ENCODE results near the gene PRPH. TPM values are rescaled to one million over a fixed set of nuclear protein-coding genes. Genes with fewer than 3 reads are reported as not detected.
A peak's percentile ranks its signal among the peaks of the same experiment; 100 is the strongest.

Gene PRPH
- total and polyA plus RNA-seq, 2 donors (not counting 1 experiment from before 2014, with no cell fraction given): not detected

GRCh38 chr12:49296836-49297694 is 2.1 kb downstream of the PRPH start:
- CTCF ChIA-PET: interaction anchor here (0.6 to 13.4 kb wide), 12 partner anchors 8 to 444 kb away, joined by 3 to 125 read pairs (median 4); partner anchors contain the start of genes DNAJC22, TMBIM6 and TROAP
- WGBS (ENCODE audit: insufficient coverage): 4% methylated on average over 72 of the region's 77 CpGs
- TF ChIP-seq CTCF (IDR thresholded peaks at IDR 0.05): peak; percentile 58
- TF ChIP-seq EZH2 (IDR thresholded peaks at IDR 0.05; ENCODE audit: borderline replicate concordance, insufficient read depth, low read depth, low read length, poor library complexity, severe bottlenecking): no peak
- DNase-seq: no peak
- H3K4me1 ChIP-seq (ENCODE audit: control insufficient read depth in 2 of 2, insufficient read depth in 2 of 2, low read length in 2 of 2): peaks cover 30 to 40% of the 10 kb centered on the region in 2 donors
- Mint-ChIP-seq H3K9me3 (ENCODE audit: insufficient read depth) (no peaks in the 10 kb centered on the region), H3K4me1 (peaks cover 27% of the 10 kb centered on the region), H3K27ac (no peak overlapping the region), H3K27me3 (peaks cover 49% of the 10 kb centered on the region), H3K4me3 (peak overlapping the region; percentile 79)
- POLR2A ChIA-PET: interaction anchor here (0.6 kb wide), 1 partner anchor 15 kb away, joined by 3 read pairs; no protein-coding TSS in a partner anchor
- peak overlapping the region; percentile 81 for H3K4me2 ChIP-seq (replicated peaks; ENCODE audit: low read depth, low read length, poor library complexity, severe bottlenecking)
- peak; percentile 57 for ATAC-seq (ENCODE audit: low read depth)
- H3K79me2 ChIP-seq (ENCODE audit: control insufficient read depth, insufficient read depth, low read length): no peaks in the 10 kb centered on the region
- peak overlapping the region in 4 of 5 experiments; percentile 22 to 42 (median 26) for H3K4me3 ChIP-seq (ENCODE audit: control extremely low read depth in 1 of 5, extremely low read depth in 1 of 5, insufficient read depth in 1 of 5, low read depth in 2 of 5, low read length in 4 of 5)
- no peaks in the 10 kb centered on the region for H3K36me3 ChIP-seq (replicated peaks in 1 of 2; ENCODE audit: control extremely low read depth in 1 of 2, control insufficient read depth in 1 of 2, extremely low read depth in 1 of 2, insufficient read depth in 2 of 2, low read length in 1 of 2)
- no peak overlapping the region for H3K27ac ChIP-seq (ENCODE audit: low read length in 2 of 2)
- peak overlapping the region; percentile 51 for H3K9ac ChIP-seq (ENCODE audit: low read length)
- intact Hi-C loops (cut with micrococcal nuclease): loop anchor here (1.0 kb wide), 1 partner anchor 9 kb away; no protein-coding TSS in a partner anchor
- peak overlapping the region; percentile 68 for H2AFZ ChIP-seq (ENCODE audit: insufficient read depth, low read depth, low read length, poor library complexity, severe bottlenecking)
- H3K27me3 ChIP-seq (replicated peaks in 1 of 4; ENCODE audit: control extremely low read depth in 1 of 4, control insufficient read depth in 3 of 4, insufficient read depth in 4 of 4, low read length in 3 of 4): peaks cover 0 to 67% (median 34%) of the 10 kb centered on the region in 4 experiments
- no peaks in the 10 kb centered on the region for H4K20me1 ChIP-seq (ENCODE audit: control insufficient read depth, insufficient read depth, low read length, poor library complexity, severe bottlenecking)
- H3K9me3 ChIP-seq (ENCODE audit: control extremely low read depth in 1 of 3, control insufficient read depth in 2 of 3, insufficient read depth in 1 of 3, low read length in 2 of 3): peaks cover 0 to 18% (median 0%) of the 10 kb centered on the region in 3 donors
